Endodermal cell (in vitro differentiated cells): ENCODE measurements around the gene SLC25A6. TPM values are rescaled to one million over a fixed set of nuclear protein-coding genes. Genes with fewer than 3 reads are reported as not detected.

Experiments used
- DNase-seq: peaks from one replicate; pipeline ENCODE4 v3.0.0-alpha.2; 2017
- H3K27ac ChIP-seq: 2 replicates; pipeline ENCODE4 v1.5.1; 2013; ENCODE audit warnings: mild to moderate bottlenecking, low read depth, low read length, moderate library complexity
- H3K27me3 ChIP-seq: 2 replicates; pipeline ENCODE4 v1.6.1; 2013; ENCODE audit warnings: mild to moderate bottlenecking, low read length, moderate library complexity; ENCODE audit not compliant: insufficient read depth, control insufficient read depth, poor library complexity, severe bottlenecking
- H3K36me3 ChIP-seq: 2 replicates; pipeline ENCODE4 v1.7.0; 2013; ENCODE audit warnings: mild to moderate bottlenecking, low read length, moderate library complexity; ENCODE audit not compliant: control insufficient read depth, insufficient read depth
- H3K4me1 ChIP-seq: one replicate; pipeline ENCODE4 v1.7.0; 2013; ENCODE audit warnings: low read length; ENCODE audit not compliant: control insufficient read depth, insufficient read depth
- H3K4me3 ChIP-seq: 2 replicates; pipeline ENCODE4 v1.5.1; 2013; ENCODE audit warnings: mild to moderate bottlenecking, low read length, moderate library complexity
- H3K9ac ChIP-seq: 2 replicates; pipeline ENCODE4 v1.6.1; 2013; ENCODE audit warnings: mild to moderate bottlenecking, low read length, moderate library complexity; ENCODE audit not compliant: poor library complexity, severe bottlenecking; ENCODE audit errors: extremely low read depth
- H3K9me3 ChIP-seq: 2 replicates; pipeline ENCODE4 v1.6.1; 2013; ENCODE audit warnings: mild to moderate bottlenecking, low read length, moderate library complexity; ENCODE audit not compliant: control insufficient read depth
- H3K27ac Mint-ChIP-seq: 2 replicates; pipeline ENCODE4 v1.8.0; 2020; ENCODE audit warnings: mixed read lengths
- H3K27me3 Mint-ChIP-seq: 2 replicates; pipeline ENCODE4 v1.8.0; 2021; ENCODE audit warnings: mild to moderate bottlenecking, mixed read lengths; ENCODE audit not compliant: insufficient read depth
- H3K36me3 Mint-ChIP-seq: 2 replicates; pipeline ENCODE4 v1.8.0; 2020; ENCODE audit warnings: low read depth, mixed read lengths
- H3K4me1 Mint-ChIP-seq: 2 replicates; pipeline ENCODE4 v1.8.0; 2020; ENCODE audit warnings: mixed read lengths
- H3K4me3 Mint-ChIP-seq: 2 replicates; pipeline ENCODE4 v1.8.0; 2020; ENCODE audit warnings: mild to moderate bottlenecking, moderate library complexity, mixed read lengths
- H3K9me3 Mint-ChIP-seq: 2 replicates; pipeline ENCODE4 v1.8.0; 2020; ENCODE audit warnings: mild to moderate bottlenecking, mixed read lengths
- CTCF ChIP-seq: fragments of 200-600 bp; sonication (generic); conservative IDR thresholded peaks from 2 replicates; pipeline ENCODE4 v1.5.0; 2021; ENCODE audit warnings: antibody characterized with exemption, mild to moderate bottlenecking
- WGBS, 2 experiments: methylation state at CpG; one replicate each; pipeline versions ENCODE4 v1.1.5 to v1.1.7; 2013; ENCODE audit warnings: missing lambda C conversion rate in 2 of 2, mixed read lengths in 1 of 2; ENCODE audit not compliant: insufficient coverage in 1 of 2, insufficient read length in 1 of 2; 5-methylcytosine and 5-hydroxymethylcytosine counted together
- total RNA-seq, 2 donors: library from RNA; stranded (reverse); fragmentation: NEBNext Ultra II Directional in 1 of 2; extraction: Animal tissue kit (Norgen Biotek cat#: 25700) in 1 of 2; gene quantifications; 2 replicates in 1 of 2; 3 replicates in 1 of 2; pipeline ENCODE4 v1.2.1, GENCODE V29; 2021

The SLC25A6 gene
- total RNA-seq, 2 donors from 2014 or later, result 424 to 429 TPM

DNA sequence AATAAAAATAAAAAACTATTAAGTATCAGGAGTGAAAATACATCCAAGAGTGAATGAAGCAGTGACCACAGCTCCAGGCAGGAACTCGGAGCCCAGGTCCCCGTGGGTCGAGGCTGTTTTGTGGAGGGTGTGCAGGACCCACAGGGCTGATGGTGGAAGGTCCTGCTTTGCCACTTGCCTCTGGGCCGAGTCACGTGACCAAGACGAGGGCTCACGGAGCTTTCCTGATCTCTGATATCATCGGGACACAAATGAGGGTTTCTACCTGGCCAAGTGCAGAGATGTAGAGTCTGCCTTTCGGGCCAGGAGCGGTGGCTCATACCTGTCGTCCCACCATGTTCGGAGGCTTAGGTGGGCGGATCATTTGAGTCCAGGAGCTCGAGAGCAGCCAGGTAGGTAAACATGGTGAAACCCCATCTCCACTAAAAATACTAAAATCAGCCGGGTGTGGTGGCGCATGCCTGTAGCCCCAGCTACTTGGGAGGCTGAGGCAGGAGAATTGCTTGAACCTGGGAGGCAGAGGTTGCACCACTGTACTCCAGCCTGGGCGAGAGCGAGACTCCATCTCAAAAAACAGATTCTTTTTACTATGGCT, 7.2 kb downstream of the SLC25A6 start:
- Mint-ChIP-seq H3K9me3 (no peaks in the 10 kb centered on the region), H3K36me3 (peaks cover 65% of the 10 kb centered on the region), H3K27ac (no peak overlapping the region), H3K4me3 (no peak overlapping the region), H3K27me3 (no peaks in the 10 kb centered on the region), H3K4me1 (no peaks in the 10 kb centered on the region)
- Histone ChIP-seq H3K9ac (no peak overlapping the region), H3K4me3 (no peak overlapping the region), H3K27ac (no peak overlapping the region), H3K27me3 (no peaks in the 10 kb centered on the region), H3K36me3 (peaks cover 59% of the 10 kb centered on the region), H3K9me3 (no peaks in the 10 kb centered on the region), H3K4me1 (peaks cover 3% of the 10 kb centered on the region)
- WGBS, 2 experiments, result 94 to 96% methylated on average over 14 to 18 of the region's 18 CpGs
- peak; percentile 63 for DNase-seq
- no peak for TF ChIP-seq CTCF

DNA sequence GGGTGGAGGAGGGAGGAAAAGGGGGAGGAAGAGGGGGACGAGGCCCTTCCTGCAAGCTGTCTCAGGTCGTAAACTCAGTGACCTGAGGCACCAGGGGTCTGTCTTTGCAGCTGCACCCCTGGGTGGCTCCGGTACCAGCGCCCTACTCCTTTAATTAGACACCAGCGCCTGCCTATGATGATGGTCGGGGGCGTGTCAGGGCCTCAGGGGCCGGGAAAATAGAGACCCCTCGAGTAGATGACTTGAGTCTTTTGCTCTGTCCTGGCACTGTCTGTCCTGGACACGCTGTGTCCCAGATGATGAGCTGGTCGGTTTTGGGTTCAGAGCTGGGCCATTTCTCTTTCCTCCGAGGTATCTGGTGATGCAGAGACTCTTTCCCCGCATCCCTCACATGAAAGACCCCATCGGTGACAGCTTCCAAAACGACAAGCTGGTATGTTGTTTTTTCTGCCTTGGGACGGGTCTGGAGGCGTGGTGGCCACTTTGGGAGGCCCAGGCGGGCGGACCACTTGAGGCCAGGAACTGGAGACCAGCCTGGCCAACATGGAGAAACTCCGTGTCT, 11.2 kb downstream of the SLC25A6 start:
- no peaks in the 10 kb centered on the region for H3K27me3 Mint-ChIP-seq
- Histone ChIP-seq H3K9ac (no peak overlapping the region), H3K27me3 (no peaks in the 10 kb centered on the region), H3K4me1 (no peaks in the 10 kb centered on the region), H3K4me3 (no peak overlapping the region), H3K27ac (no peak overlapping the region), H3K9me3 (no peaks in the 10 kb centered on the region), H3K36me3 (peaks cover 19% of the 10 kb centered on the region)
- no peak for TF ChIP-seq CTCF
- H3K4me1 Mint-ChIP-seq, result no peaks in the 10 kb centered on the region
- no peak overlapping the region for H3K27ac Mint-ChIP-seq
- DNase-seq, result peak; percentile 78
- no peaks in the 10 kb centered on the region for H3K9me3 Mint-ChIP-seq
- H3K36me3 Mint-ChIP-seq, result peaks cover 28% of the 10 kb centered on the region
- H3K4me3 Mint-ChIP-seq, result no peak overlapping the region
- WGBS, 2 experiments, result 87 to 88% methylated on average over 16 to 20 of the region's 20 CpGs

DNA sequence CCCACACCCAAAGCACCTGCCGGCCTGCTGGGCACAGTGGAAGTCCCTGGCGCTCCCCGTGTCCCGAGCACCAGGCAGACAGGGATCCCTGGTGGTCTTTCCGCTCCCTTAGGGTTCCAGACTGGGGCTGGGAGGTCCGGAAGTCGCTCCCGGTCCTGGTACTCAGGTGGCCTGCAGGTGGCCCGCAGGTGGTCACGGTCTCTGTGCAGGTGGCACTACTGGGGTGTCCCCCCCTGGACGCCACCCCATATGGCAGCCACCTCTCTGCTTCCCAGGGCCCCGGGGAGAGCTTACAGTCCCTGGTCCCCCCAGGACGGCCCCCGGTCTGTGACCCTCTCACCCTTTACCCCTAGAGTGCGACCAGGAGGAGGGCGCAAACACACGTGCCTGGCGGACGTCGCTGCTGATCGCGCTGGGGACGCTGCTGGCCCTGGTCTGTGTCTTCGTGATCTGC, 13.6 kb downstream of the SLC25A6 start:
- no peak overlapping the region for H3K9ac ChIP-seq
- Mint-ChIP-seq H3K9me3 (no peaks in the 10 kb centered on the region), H3K36me3 (peaks cover 7% of the 10 kb centered on the region), H3K4me1 (no peaks in the 10 kb centered on the region), H3K4me3 (no peak overlapping the region), H3K27ac (no peak overlapping the region), H3K27me3 (no peaks in the 10 kb centered on the region)
- H3K9me3 ChIP-seq, result no peaks in the 10 kb centered on the region
- H3K4me3 ChIP-seq, result no peak overlapping the region
- no peak for TF ChIP-seq CTCF
- WGBS, 2 experiments, result 94 to 96% methylated on average over 10 to 24 of the region's 24 CpGs
- DNase-seq, result peak; percentile 69
- no peak overlapping the region for H3K27ac ChIP-seq
- no peaks in the 10 kb centered on the region for H3K4me1 ChIP-seq
- H3K27me3 ChIP-seq, result no peaks in the 10 kb centered on the region
- no peaks in the 10 kb centered on the region for H3K36me3 ChIP-seq
